ENCODE measurements around the gene KIAA1549.

DNA sequence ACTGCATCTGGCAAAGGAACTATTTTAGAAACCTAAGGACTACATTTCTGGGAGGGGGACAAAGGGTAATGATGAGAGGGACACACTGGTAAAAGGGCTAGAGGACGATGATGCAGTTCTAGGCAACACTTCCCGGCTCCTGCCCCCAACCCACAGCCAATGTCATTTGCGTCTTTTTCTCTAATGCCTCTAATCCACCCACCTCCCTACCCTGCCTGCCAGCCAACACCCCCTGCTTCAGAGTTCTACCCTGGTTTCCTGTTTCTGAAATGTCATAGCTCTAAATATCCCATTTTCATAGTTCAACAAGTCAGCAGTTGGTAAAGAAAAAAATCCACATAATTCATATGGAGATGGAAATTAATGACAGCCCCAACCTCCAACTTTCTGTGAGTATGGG is 79.0 kb downstream of the KIAA1549 start:
- TF ChIP-seq, protein P1, sequence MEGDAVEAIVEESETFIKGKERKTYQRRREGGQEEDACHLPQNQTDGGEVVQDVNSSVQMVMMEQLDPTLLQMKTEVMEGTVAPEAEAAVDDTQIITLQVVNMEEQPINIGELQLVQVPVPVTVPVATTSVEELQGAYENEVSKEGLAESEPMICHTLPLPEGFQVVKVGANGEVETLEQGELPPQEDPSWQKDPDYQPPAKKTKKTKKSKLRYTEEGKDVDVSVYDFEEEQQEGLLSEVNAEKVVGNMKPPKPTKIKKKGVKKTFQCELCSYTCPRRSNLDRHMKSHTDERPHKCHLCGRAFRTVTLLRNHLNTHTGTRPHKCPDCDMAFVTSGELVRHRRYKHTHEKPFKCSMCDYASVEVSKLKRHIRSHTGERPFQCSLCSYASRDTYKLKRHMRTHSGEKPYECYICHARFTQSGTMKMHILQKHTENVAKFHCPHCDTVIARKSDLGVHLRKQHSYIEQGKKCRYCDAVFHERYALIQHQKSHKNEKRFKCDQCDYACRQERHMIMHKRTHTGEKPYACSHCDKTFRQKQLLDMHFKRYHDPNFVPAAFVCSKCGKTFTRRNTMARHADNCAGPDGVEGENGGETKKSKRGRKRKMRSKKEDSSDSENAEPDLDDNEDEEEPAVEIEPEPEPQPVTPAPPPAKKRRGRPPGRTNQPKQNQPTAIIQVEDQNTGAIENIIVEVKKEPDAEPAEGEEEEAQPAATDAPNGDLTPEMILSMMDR (optimal IDR thresholded peaks at IDR 0.05 in 1 of 3, IDR thresholded peaks at IDR 0.05 in 1 of 3, conservative IDR thresholded peaks at IDR 0.05 in 1 of 3; ENCODE audit: extremely low read depth in 1 of 3, insufficient read depth in 2 of 3, low read length in 3 of 3): no peak
- TF ChIP-seq EZH2 (IDR thresholded peaks at IDR 0.05; ENCODE audit: low read length): no peak

Measured in keratinocyte (primary cell).